ENCODE data around the gene PTPRD. TPM values are rescaled to one million over a fixed set of nuclear protein-coding genes. Genes with fewer than 3 reads are reported as not detected.

Gene PTPRD
- total RNA-seq, 1 experiment from 2014 or later, result not detected

DNA sequence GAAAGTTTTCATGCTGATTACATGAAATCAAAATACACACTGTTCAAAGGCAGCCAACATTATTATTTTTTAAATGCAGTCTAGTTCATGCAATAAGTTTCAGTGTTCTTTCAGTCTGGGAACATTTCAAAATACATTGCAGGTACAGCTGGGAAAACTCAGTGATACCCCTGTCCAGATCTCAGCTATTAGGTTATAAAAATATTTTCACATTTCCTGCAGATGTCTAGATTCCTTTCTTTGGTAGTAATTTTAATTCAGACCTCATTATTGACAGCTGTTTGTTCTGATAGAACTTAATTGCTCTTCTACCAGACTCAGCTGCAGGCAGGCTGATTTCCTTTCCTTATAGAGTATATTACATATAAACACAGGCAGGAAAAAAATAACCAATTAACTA is 2256.4 kb downstream of the PTPRD start:
- in situ Hi-C loops (cut with HindIII; ENCODE audit: low pct_unique_long_range_greater_than_20kb, low sequenced_read_pairs) (no loop called here), intact Hi-C loops (cut with micrococcal nuclease; ENCODE audit: unreplicated experiment) (no loop called here)
- ATAC-seq (no peak), DNase-seq (ENCODE audit: low read depth, low spot score) (no peak)
- ChIA-PET POLR2A (no interaction called here), CTCF (no interaction called here)
- Histone ChIP-seq H3K36me3 (ENCODE audit: control insufficient read depth, insufficient read depth, low read length) (no peaks in the 10 kb centered on the region), H3K27me3 (ENCODE audit: control insufficient read depth, insufficient read depth, low read length) (no peaks in the 10 kb centered on the region), H3K4me3 (ENCODE audit: low read depth in 2 of 2, low read length in 2 of 2) (no peak overlapping the region), H3K4me1 (ENCODE audit: control insufficient read depth, insufficient read depth, low read length) (no peaks in the 10 kb centered on the region), H3K27ac (ENCODE audit: low read length) (no peak overlapping the region), H3K9me3 (ENCODE audit: control insufficient read depth, insufficient read depth, low read depth, low read length) (no peaks in the 10 kb centered on the region)
- TF ChIP-seq, protein P1, sequence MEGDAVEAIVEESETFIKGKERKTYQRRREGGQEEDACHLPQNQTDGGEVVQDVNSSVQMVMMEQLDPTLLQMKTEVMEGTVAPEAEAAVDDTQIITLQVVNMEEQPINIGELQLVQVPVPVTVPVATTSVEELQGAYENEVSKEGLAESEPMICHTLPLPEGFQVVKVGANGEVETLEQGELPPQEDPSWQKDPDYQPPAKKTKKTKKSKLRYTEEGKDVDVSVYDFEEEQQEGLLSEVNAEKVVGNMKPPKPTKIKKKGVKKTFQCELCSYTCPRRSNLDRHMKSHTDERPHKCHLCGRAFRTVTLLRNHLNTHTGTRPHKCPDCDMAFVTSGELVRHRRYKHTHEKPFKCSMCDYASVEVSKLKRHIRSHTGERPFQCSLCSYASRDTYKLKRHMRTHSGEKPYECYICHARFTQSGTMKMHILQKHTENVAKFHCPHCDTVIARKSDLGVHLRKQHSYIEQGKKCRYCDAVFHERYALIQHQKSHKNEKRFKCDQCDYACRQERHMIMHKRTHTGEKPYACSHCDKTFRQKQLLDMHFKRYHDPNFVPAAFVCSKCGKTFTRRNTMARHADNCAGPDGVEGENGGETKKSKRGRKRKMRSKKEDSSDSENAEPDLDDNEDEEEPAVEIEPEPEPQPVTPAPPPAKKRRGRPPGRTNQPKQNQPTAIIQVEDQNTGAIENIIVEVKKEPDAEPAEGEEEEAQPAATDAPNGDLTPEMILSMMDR (IDR thresholded peaks at IDR 0.05), result no peak
- TF ChIP-seq POLR2AphosphoS5 (IDR thresholded peaks at IDR 0.05; ENCODE audit: low read depth, low read length) (no peak), SIN3A (IDR thresholded peaks at IDR 0.05; ENCODE audit: borderline replicate concordance, insufficient read depth, low read depth, low read length) (no peak), TCF7L2 (IDR thresholded peaks at IDR 0.05; ENCODE audit: low read depth, low read length) (no peak)
- TF ChIP-seq, protein P2, sequence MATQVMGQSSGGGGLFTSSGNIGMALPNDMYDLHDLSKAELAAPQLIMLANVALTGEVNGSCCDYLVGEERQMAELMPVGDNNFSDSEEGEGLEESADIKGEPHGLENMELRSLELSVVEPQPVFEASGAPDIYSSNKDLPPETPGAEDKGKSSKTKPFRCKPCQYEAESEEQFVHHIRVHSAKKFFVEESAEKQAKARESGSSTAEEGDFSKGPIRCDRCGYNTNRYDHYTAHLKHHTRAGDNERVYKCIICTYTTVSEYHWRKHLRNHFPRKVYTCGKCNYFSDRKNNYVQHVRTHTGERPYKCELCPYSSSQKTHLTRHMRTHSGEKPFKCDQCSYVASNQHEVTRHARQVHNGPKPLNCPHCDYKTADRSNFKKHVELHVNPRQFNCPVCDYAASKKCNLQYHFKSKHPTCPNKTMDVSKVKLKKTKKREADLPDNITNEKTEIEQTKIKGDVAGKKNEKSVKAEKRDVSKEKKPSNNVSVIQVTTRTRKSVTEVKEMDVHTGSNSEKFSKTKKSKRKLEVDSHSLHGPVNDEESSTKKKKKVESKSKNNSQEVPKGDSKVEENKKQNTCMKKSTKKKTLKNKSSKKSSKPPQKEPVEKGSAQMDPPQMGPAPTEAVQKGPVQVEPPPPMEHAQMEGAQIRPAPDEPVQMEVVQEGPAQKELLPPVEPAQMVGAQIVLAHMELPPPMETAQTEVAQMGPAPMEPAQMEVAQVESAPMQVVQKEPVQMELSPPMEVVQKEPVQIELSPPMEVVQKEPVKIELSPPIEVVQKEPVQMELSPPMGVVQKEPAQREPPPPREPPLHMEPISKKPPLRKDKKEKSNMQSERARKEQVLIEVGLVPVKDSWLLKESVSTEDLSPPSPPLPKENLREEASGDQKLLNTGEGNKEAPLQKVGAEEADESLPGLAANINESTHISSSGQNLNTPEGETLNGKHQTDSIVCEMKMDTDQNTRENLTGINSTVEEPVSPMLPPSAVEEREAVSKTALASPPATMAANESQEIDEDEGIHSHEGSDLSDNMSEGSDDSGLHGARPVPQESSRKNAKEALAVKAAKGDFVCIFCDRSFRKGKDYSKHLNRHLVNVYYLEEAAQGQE (IDR thresholded peaks at IDR 0.05; ENCODE audit: insufficient read depth in 1 of 2, low read depth in 2 of 2, low read length in 1 of 2), result no peak
- BruUV-seq (replicated peaks), result no TSS peak

DNA sequence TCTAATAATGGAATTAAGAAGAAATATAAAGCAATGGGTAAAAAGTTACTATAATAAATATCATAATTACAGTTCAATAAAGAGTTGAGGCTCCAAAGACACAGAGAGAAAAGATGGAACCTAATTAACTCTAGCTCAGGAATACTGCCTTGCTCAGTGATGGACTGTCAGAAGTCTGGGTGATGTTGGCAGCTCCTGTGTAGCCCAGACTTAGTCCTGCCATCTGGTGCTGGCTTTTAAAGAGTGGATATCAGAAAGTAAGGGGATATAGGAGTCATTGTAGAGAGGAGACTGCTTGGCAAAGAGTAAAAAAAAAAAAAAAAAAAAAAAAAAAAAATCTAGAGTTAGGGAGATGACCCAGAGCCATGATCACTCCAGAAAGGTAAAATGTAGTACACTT is 2261.4 kb downstream of the PTPRD start:
- ChIA-PET CTCF (no interaction called here), POLR2A (no interaction called here)
- Histone ChIP-seq H3K27me3 (ENCODE audit: control insufficient read depth, insufficient read depth, low read length) (no peaks in the 10 kb centered on the region), H3K27ac (ENCODE audit: low read length) (no peak overlapping the region), H3K36me3 (ENCODE audit: control insufficient read depth, insufficient read depth, low read length) (no peaks in the 10 kb centered on the region), H3K4me1 (ENCODE audit: control insufficient read depth, insufficient read depth, low read length) (no peaks in the 10 kb centered on the region), H3K4me3 (ENCODE audit: low read depth in 2 of 2, low read length in 2 of 2) (no peak overlapping the region), H3K9me3 (ENCODE audit: control insufficient read depth, insufficient read depth, low read depth, low read length) (no peaks in the 10 kb centered on the region)
- no TSS peak for BruUV-seq (replicated peaks)
- in situ Hi-C loops (cut with HindIII; ENCODE audit: low pct_unique_long_range_greater_than_20kb, low sequenced_read_pairs), result no loop called here
- intact Hi-C loops (cut with micrococcal nuclease; ENCODE audit: unreplicated experiment), result no loop called here
- no peak for DNase-seq (ENCODE audit: low read depth, low spot score)
- TF ChIP-seq, protein P1 (IDR thresholded peaks at IDR 0.05), result no peak
- TF ChIP-seq POLR2AphosphoS5 (IDR thresholded peaks at IDR 0.05; ENCODE audit: low read depth, low read length), result no peak
- ATAC-seq, result no peak

GRCh38 chr9:8349901-8350300 is 2262.9 kb downstream of the PTPRD start:
- intact Hi-C loops (cut with micrococcal nuclease; ENCODE audit: unreplicated experiment), result no loop called here

More at GRCh38 chr9:8349901-8350300, 2262.9 kb downstream of the PTPRD start:
- no peak for ATAC-seq
- Histone ChIP-seq H3K36me3 (ENCODE audit: control insufficient read depth, insufficient read depth, low read length) (no peaks in the 10 kb centered on the region), H3K4me1 (ENCODE audit: control insufficient read depth, insufficient read depth, low read length) (no peaks in the 10 kb centered on the region), H3K4me3 (ENCODE audit: low read depth in 2 of 2, low read length in 2 of 2) (no peak overlapping the region), H3K9me3 (ENCODE audit: control insufficient read depth, insufficient read depth, low read depth, low read length) (no peaks in the 10 kb centered on the region), H3K27ac (ENCODE audit: low read length) (no peak overlapping the region), H3K27me3 (ENCODE audit: control insufficient read depth, insufficient read depth, low read length) (no peaks in the 10 kb centered on the region)
- in situ Hi-C loops (cut with HindIII; ENCODE audit: low pct_unique_long_range_greater_than_20kb, low sequenced_read_pairs), result no loop called here
- no peak for TF ChIP-seq TCF7L2 (IDR thresholded peaks at IDR 0.05; ENCODE audit: low read depth, low read length)
- TF ChIP-seq, protein P1 (IDR thresholded peaks at IDR 0.05), result no peak
- no peak for TF ChIP-seq POLR2AphosphoS5 (IDR thresholded peaks at IDR 0.05; ENCODE audit: low read depth, low read length)
- TF ChIP-seq, protein P2 (IDR thresholded peaks at IDR 0.05; ENCODE audit: insufficient read depth in 1 of 2, low read depth in 2 of 2, low read length in 1 of 2), result no peak
- no peak for TF ChIP-seq SIN3A (IDR thresholded peaks at IDR 0.05; ENCODE audit: borderline replicate concordance, insufficient read depth, low read depth, low read length)
- ChIA-PET CTCF (no interaction called here), POLR2A (no interaction called here)
- BruUV-seq (replicated peaks), result no TSS peak
- no peak for DNase-seq (ENCODE audit: low read depth, low spot score)
